Measurements from ENCODE around the gene NME7.
"Not testable (repeated sequence)": the region's sequence is repeated elsewhere in the genome, so short reads cannot be mapped to it uniquely, and the experiment has no call there.

The NME7 gene

GRCh38 chr1:169130683-169131082 lies 236.9 kb downstream of the NME7 start:
- TF ChIP-seq CTCF (IDR thresholded peaks at IDR 0.05; ENCODE audit: insufficient read depth, missing control alignments): no peak
- FAIRE-seq (no peak), DNase-seq (ENCODE audit: insufficient read length, low spot score) (no peak)

- TF ChIP-seq CTCF (IDR thresholded peaks at IDR 0.05; ENCODE audit: insufficient read depth, missing control alignments): no peak
- no peak for FAIRE-seq
- no peak for DNase-seq (ENCODE audit: insufficient read length, low spot score)
Observed at GRCh38 chr1:169129109-169129784, 238.3 kb downstream of the NME7 start.

GRCh38 chr1:169128562-169128961 lies 239.0 kb downstream of the NME7 start:
- no peak for TF ChIP-seq CTCF (IDR thresholded peaks at IDR 0.05; ENCODE audit: insufficient read depth, missing control alignments)
- no peak for DNase-seq (ENCODE audit: insufficient read length, low spot score)
- FAIRE-seq: no peak

- no peak for FAIRE-seq
- DNase-seq (ENCODE audit: insufficient read length, low spot score): no peak
- no peak for TF ChIP-seq CTCF (IDR thresholded peaks at IDR 0.05; ENCODE audit: insufficient read depth, missing control alignments)
Observed at GRCh38 chr1:169127305-169127704, 240.3 kb downstream of the NME7 start.

- no peak for DNase-seq (ENCODE audit: insufficient read length, low spot score)
- no peak for TF ChIP-seq CTCF (IDR thresholded peaks at IDR 0.05; ENCODE audit: insufficient read depth, missing control alignments)
- no peak for FAIRE-seq
Observed at GRCh38 chr1:169126335-169126734, 241.3 kb downstream of the NME7 start.

GRCh38 chr1:169125597-169125996 lies 242.0 kb downstream of the NME7 start:
- DNase-seq (ENCODE audit: insufficient read length, low spot score); FAIRE-seq: not testable (repeated sequence)

- FAIRE-seq (no peak), DNase-seq (ENCODE audit: insufficient read length, low spot score) (no peak)
- TF ChIP-seq CTCF (IDR thresholded peaks at IDR 0.05; ENCODE audit: insufficient read depth, missing control alignments): no peak
Observed at GRCh38 chr1:169124459-169124858, 243.1 kb downstream of the NME7 start.

- peak; percentile 67 for FAIRE-seq
- TF ChIP-seq CTCF (IDR thresholded peaks at IDR 0.05; ENCODE audit: insufficient read depth, missing control alignments): no peak
- no peak for DNase-seq (ENCODE audit: insufficient read length, low spot score)
Observed at GRCh38 chr1:169122976-169123375, 244.6 kb downstream of the NME7 start.
